ENCODE results near the gene PDCL3.

DNA sequence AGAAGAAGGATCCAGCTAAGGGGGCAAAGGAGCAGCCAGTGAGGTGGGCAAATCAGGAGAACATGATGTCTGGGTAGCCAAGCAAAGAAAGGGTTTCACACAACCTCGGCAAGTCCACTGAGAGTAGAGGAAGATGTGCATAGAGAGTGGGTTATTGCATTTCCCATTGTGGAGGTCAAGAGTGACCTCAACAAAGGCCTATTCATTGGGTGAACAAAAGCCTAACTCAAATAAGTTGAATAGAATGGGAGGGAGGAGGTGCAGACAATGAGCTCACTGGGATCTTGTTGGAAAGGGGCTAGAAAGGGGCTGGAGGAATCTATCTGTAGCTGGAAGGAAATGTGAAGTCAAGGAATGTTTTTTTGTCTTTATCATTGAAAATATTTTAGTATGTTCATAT lies 14.0 kb upstream of the PDCL3 start:
- TF ChIP-seq, protein P1, sequence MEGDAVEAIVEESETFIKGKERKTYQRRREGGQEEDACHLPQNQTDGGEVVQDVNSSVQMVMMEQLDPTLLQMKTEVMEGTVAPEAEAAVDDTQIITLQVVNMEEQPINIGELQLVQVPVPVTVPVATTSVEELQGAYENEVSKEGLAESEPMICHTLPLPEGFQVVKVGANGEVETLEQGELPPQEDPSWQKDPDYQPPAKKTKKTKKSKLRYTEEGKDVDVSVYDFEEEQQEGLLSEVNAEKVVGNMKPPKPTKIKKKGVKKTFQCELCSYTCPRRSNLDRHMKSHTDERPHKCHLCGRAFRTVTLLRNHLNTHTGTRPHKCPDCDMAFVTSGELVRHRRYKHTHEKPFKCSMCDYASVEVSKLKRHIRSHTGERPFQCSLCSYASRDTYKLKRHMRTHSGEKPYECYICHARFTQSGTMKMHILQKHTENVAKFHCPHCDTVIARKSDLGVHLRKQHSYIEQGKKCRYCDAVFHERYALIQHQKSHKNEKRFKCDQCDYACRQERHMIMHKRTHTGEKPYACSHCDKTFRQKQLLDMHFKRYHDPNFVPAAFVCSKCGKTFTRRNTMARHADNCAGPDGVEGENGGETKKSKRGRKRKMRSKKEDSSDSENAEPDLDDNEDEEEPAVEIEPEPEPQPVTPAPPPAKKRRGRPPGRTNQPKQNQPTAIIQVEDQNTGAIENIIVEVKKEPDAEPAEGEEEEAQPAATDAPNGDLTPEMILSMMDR (conservative IDR thresholded peaks at IDR 0.05; ENCODE audit: low read length): no peak
- no peak for TF ChIP-seq EZH2phosphoT487 (IDR thresholded peaks at IDR 0.05; ENCODE audit: borderline replicate concordance, low read depth, low read length)

All from OCI-LY7 (cell line).